Gastrocnemius medialis (tissue), 4 donors: ENCODE measurements around the gene KRT79.

ENCODE experiments used
- CTCF ChIP-seq, 5 experiments: fragments of 450-650 bp in 3 of 5; fragments of 200-600 bp in 2 of 5; sonication (generic) in 2 of 5; IDR thresholded peaks in 4 of 5; conservative IDR thresholded peaks in 1 of 5; 1 replicate in 4 of 5; 2 replicates in 1 of 5; pipeline ENCODE4 v1.5.1; 2016 to 2019; ENCODE audit warnings: antibody characterized with exemption in 5 of 5, mild to moderate bottlenecking in 3 of 5, moderate library complexity in 3 of 5
- POLR2A ChIP-seq, 2 donors: fragments of 450-650 bp; IDR thresholded peaks; one replicate each; pipeline ENCODE4 v1.6.1; 2017; ENCODE audit warnings: antibody characterized with exemption in 2 of 2, mild to moderate bottlenecking in 2 of 2, moderate library complexity in 2 of 2

- TF ChIP-seq CTCF (IDR thresholded peaks at IDR 0.05 in 4 of 5, conservative IDR thresholded peaks at IDR 0.05 in 1 of 5) (no peak), POLR2A (IDR thresholded peaks at IDR 0.05) (no peak)
Measured at GRCh38 chr12:52806169-52806811, 27.8 kb downstream of the KRT79 start.
